Fibroblast of skin of abdomen (primary cell): ENCODE results near the gene OR10G8.

Source experiments
- DNase-seq: peaks from one replicate; pipeline ENCODE4 v3.0.0-alpha.2; 2013

Gene OR10G8

GRCh38 chr11:124078591-124078990 is 52.0 kb downstream of the OR10G8 start:
- no peak for DNase-seq

GRCh38 chr11:124079631-124080326 is 53.2 kb downstream of the OR10G8 start:
- DNase-seq: no peak
